HepG2 (cell line): ENCODE data around the gene EMC9. TPM values are rescaled to one million over a fixed set of nuclear protein-coding genes. Genes with fewer than 3 reads are reported as not detected.
A peak's percentile ranks its signal among the peaks of the same experiment; 100 is the strongest.

Source experiments
- CCDC6 ChIP-seq: sonication (generic); formaldehyde crosslinking; IDR thresholded peaks from 2 replicates; pipeline ENCODE4 v1.8.1; 2022; ENCODE audit warnings: mild to moderate bottlenecking, missing genetic modification reagents, moderate library complexity
- E2F2 ChIP-seq: sonication (generic); formaldehyde crosslinking; IDR thresholded peaks from 2 replicates; pipeline ENCODE4 v1.4.0; 2020; ENCODE audit warnings: missing genetic modification reagents, borderline replicate concordance
- FOSL1 ChIP-seq: sonication (generic); formaldehyde crosslinking; IDR thresholded peaks from 2 replicates; pipeline ENCODE4 v1.9.0; 2021; ENCODE audit warnings: missing genetic modification reagents, borderline replicate concordance
- HOXA3 ChIP-seq: sonication (generic); formaldehyde crosslinking; IDR thresholded peaks from 2 replicates; pipeline ENCODE4 v1.5.0; 2020; ENCODE audit warnings: missing genetic modification reagents
- IKZF4 ChIP-seq: sonication (generic); formaldehyde crosslinking; IDR thresholded peaks from 2 replicates; pipeline ENCODE4 v1.5.1; 2020; ENCODE audit warnings: borderline replicate concordance, mild to moderate bottlenecking, low read depth, missing genetic modification reagents; ENCODE audit errors: not compliant biosample characterization
- KDM2A ChIP-seq: sonication (generic); formaldehyde crosslinking; IDR thresholded peaks from 2 replicates; pipeline ENCODE4 v1.4.0; 2020; ENCODE audit warnings: low read depth, missing genetic modification reagents, borderline replicate concordance
- MZF1 ChIP-seq: sonication (generic); formaldehyde crosslinking; IDR thresholded peaks from 2 replicates; pipeline ENCODE4 v1.8.1; 2023; ENCODE audit warnings: mild to moderate bottlenecking, missing genetic modification reagents, borderline replicate concordance
- NCOA5 ChIP-seq: sonication (generic); formaldehyde crosslinking; IDR thresholded peaks from 2 replicates; pipeline ENCODE4 v1.4.0; 2020; ENCODE audit warnings: missing genetic modification reagents
- PAF1 ChIP-seq: IDR thresholded peaks from 2 replicates; pipeline ENCODE4 v1.6.1; 2016; ENCODE audit warnings: missing genetic modification reagents, missing compliant biosample characterization
- PRPF4 ChIP-seq: fragments of 200-400 bp; formaldehyde crosslinking; IDR thresholded peaks from 2 replicates; pipeline ENCODE4 v1.6.1; 2016; ENCODE audit warnings: low read length, low read depth; ENCODE audit not compliant: poor library complexity, severe bottlenecking
- RBAK ChIP-seq: sonication (generic); formaldehyde crosslinking; IDR thresholded peaks from 2 replicates; pipeline ENCODE4 v1.5.1; 2020; ENCODE audit warnings: mild to moderate bottlenecking, missing genetic modification reagents
- REPIN1 ChIP-seq: sonication (generic); formaldehyde crosslinking; IDR thresholded peaks from 2 replicates; pipeline ENCODE4 v1.8.0; 2022; ENCODE audit warnings: missing genetic modification reagents, low read depth, mild to moderate bottlenecking, borderline replicate concordance
- ZFAT ChIP-seq: sonication (generic); formaldehyde crosslinking; conservative IDR thresholded peaks from 2 replicates; pipeline ENCODE4 v1.8.1; 2023; ENCODE audit warnings: missing genetic modification reagents, inconsistent platforms
- ZNF253 ChIP-seq: sonication (generic); formaldehyde crosslinking; IDR thresholded peaks from 2 replicates; pipeline ENCODE4 v1.8.0; 2022; ENCODE audit warnings: mild to moderate bottlenecking, missing genetic modification reagents, borderline replicate concordance
- ZNF282 ChIP-seq: fragments of 450-650 bp; IDR thresholded peaks from 2 replicates; pipeline ENCODE4 v1.6.1; 2018; ENCODE audit not compliant: partially characterized antibody
- ZNF781 ChIP-seq: sonication (generic); formaldehyde crosslinking; IDR thresholded peaks from 2 replicates; pipeline ENCODE4 v1.5.1; 2020; ENCODE audit warnings: borderline replicate concordance, mild to moderate bottlenecking, missing genetic modification reagents; ENCODE audit errors: not compliant biosample characterization
- ZSCAN5A ChIP-seq: sonication (generic); formaldehyde crosslinking; IDR thresholded peaks from 2 replicates; pipeline ENCODE4 v1.8.0; 2022; ENCODE audit warnings: mild to moderate bottlenecking, missing genetic modification reagents, borderline replicate concordance
- polyA plus RNA-seq, 8 experiments: library from polyadenylated mRNA; depleted of rRNA in 3 of 8; stranded (reverse) in 7 of 8; unstranded in 1 of 8; fragments of >200 nt; fragmentation: Illumina TruSeq in 4 of 8; extraction: Trizol in 4 of 8; gene quantifications; 2 replicates each; pipeline versions ENCODE4 v1.2.1 to v1.2.3, GENCODE V29; 2011 to 2016; ENCODE audit warnings: low read depth in 4 of 8, missing spikeins in 1 of 8, mixed read lengths in 1 of 8; ENCODE audit not compliant: insufficient read depth in 1 of 8
- total RNA-seq, 5 experiments: library from RNA; depleted of rRNA; stranded (reverse); fragments of >200 nt; fragmentation: Illumina TruSeq; extraction: Trizol; gene quantifications; 2 replicates each; pipeline ENCODE4 v1.2.3, GENCODE V29; 2016; ENCODE audit warnings: low read depth in 1 of 5
- TF ChIP-seq, protein P1 (sequence below): IDR thresholded peaks from 2 replicates; pipeline ENCODE4 v1.6.1; 2016; ENCODE audit warnings: control low read depth
- TF ChIP-seq, protein P2 (sequence below): sonication (generic); formaldehyde crosslinking; IDR thresholded peaks from 2 replicates; pipeline ENCODE4 v1.4.0; 2020; ENCODE audit warnings: missing genetic modification reagents, mild to moderate bottlenecking, borderline replicate concordance
- TF ChIP-seq, protein P3 (sequence below): sonication (generic); formaldehyde crosslinking; IDR thresholded peaks from 2 replicates; pipeline ENCODE4 v1.5.0; 2020; ENCODE audit warnings: missing genetic modification reagents

The EMC9 gene
- total and polyA plus RNA-seq, 2 of the 13 experiments (the other 11 are each of a cell fraction or from before 2014, with no cell fraction given), result 60.5 to 78.7 TPM

DNA sequence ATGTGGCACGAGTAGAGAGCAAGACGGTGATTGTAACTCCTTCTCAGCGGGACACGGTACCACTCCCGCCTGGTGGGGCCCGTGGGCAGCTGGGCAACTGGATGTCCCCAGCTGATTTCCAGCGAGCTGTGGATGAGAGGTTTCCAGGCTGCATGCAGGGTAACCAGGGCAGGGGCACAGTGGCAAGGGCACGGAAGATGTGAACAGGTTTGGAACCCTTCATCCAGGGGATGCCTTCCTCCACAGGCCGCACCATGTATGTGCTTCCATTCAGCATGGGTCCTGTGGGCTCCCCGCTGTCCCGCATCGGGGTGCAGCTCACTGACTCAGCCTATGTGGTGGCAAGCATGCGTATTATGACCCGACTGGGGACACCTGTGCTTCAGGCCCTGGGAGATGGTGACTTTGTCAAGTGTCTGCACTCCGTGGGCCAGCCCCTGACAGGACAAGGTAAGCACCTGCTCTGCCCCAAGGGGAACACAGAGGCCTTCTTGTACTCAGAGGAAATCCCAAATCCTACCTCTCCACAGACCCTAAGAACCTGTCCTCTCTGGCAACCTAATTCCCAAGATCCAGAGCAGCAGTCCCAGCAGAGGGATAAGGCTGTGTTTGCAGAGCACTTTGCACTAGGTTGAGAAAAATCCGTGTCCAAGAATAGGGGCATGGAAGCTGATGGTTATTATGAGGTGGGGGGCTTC lies 43.0 kb downstream of the EMC9 start (continued):
- TF ChIP-seq RBAK (CRISPR knock-in tag), result no peak
- 0 out of 2 replicates have a peak, but pooled peaks have one; percentile 48 for TF ChIP-seq MZF1 (CRISPR knock-in tag)
- peak; percentile 49; the same call in 1 of the 2 replicates for TF ChIP-seq REPIN1 (CRISPR knock-in tag)
- TF ChIP-seq FOSL1 (CRISPR knock-in tag), result no peak
- TF ChIP-seq ZSCAN5A (CRISPR knock-in tag), result 0 out of 2 replicates have a peak, but pooled peaks have one; percentile 43
- no peak for TF ChIP-seq ZNF282
- peak; percentile 29; the same call in 1 of the 2 replicates for TF ChIP-seq KDM2A (CRISPR knock-in tag)
- no peak for TF ChIP-seq PRPF4
- TF ChIP-seq CCDC6 (CRISPR knock-in tag), result no peak
- peak; percentile 85; the same call in 1 of the 2 replicates for TF ChIP-seq PAF1
- TF ChIP-seq E2F2, result peak; percentile 82; the same call in 1 of the 2 replicates
- TF ChIP-seq ZNF253 (CRISPR knock-in tag), result no peak
- no peak for TF ChIP-seq ZNF781 (CRISPR knock-in tag)
- peak; percentile 83; the same call in 1 of the 2 replicates for TF ChIP-seq NCOA5 (CRISPR knock-in tag)
- TF ChIP-seq, protein P1, sequence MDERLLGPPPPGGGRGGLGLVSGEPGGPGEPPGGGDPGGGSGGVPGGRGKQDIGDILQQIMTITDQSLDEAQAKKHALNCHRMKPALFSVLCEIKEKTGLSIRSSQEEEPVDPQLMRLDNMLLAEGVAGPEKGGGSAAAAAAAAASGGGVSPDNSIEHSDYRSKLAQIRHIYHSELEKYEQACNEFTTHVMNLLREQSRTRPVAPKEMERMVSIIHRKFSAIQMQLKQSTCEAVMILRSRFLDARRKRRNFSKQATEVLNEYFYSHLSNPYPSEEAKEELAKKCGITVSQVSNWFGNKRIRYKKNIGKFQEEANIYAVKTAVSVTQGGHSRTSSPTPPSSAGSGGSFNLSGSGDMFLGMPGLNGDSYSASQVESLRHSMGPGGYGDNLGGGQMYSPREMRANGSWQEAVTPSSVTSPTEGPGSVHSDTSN (CRISPR knock-in tag), result no peak
- TF ChIP-seq, protein P2, sequence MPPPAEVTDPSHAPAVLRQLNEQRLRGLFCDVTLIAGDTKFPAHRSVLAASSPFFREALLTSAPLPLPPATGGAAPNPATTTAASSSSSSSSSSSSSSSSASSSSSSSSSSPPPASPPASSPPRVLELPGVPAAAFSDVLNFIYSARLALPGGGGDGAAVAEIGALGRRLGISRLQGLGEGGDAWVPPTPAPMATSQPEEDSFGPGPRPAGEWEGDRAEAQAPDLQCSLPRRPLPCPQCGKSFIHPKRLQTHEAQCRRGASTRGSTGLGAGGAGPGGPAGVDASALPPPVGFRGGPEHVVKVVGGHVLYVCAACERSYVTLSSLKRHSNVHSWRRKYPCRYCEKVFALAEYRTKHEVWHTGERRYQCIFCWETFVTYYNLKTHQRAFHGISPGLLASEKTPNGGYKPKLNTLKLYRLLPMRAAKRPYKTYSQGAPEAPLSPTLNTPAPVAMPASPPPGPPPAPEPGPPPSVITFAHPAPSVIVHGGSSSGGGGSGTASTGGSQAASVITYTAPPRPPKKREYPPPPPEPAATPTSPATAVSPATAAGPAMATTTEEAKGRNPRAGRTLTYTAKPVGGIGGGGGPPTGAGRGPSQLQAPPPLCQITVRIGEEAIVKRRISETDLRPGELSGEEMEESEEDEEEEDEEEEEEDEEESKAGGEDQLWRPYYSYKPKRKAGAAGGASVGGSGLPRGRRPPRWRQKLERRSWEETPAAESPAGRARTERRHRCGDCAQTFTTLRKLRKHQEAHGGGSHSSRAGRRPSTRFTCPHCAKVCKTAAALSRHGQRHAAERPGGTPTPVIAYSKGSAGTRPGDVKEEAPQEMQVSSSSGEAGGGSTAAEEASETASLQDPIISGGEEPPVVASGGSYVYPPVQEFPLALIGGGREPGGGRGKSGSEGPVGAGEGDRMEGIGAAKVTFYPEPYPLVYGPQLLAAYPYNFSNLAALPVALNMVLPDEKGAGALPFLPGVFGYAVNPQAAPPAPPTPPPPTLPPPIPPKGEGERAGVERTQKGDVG (CRISPR knock-in tag), result 0 out of 2 replicates have a peak, but pooled peaks have one; percentile 41
- no peak for TF ChIP-seq HOXA3 (CRISPR knock-in tag)
- TF ChIP-seq IKZF4 (CRISPR knock-in tag), result no peak
- TF ChIP-seq, protein P3, sequence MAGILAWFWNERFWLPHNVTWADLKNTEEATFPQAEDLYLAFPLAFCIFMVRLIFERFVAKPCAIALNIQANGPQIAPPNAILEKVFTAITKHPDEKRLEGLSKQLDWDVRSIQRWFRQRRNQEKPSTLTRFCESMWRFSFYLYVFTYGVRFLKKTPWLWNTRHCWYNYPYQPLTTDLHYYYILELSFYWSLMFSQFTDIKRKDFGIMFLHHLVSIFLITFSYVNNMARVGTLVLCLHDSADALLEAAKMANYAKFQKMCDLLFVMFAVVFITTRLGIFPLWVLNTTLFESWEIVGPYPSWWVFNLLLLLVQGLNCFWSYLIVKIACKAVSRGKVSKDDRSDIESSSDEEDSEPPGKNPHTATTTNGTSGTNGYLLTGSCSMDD (CRISPR knock-in tag), result peak; percentile 73; the same call in 1 of the 2 replicates
- TF ChIP-seq ZFAT, result 0 out of 2 replicates have a peak, but pooled peaks have one; percentile 75
